Stomach (tissue), 4 donors: ENCODE measurements around the gene ANGEL1.

ENCODE experiments used
- EP300 ChIP-seq: sonication (generic); formaldehyde crosslinking; IDR thresholded peaks from one replicate; pipeline ENCODE4 v1.6.1; 2017; ENCODE audit warnings: antibody characterized with exemption
- POLR2AphosphoS5 ChIP-seq, 3 donors: sonication (generic); formaldehyde crosslinking; IDR thresholded peaks; one replicate each; pipeline ENCODE4 v1.6.1; 2016; ENCODE audit warnings: antibody characterized with exemption in 3 of 3
- TF ChIP-seq, protein P1 (sequence below), 7 experiments: fragments of 450-650 bp in 4 of 7; fragments of 200-600 bp in 3 of 7; sonication (generic) in 3 of 7; IDR thresholded peaks; one replicate each; pipeline ENCODE4 v1.5.1; 2016 to 2019; ENCODE audit warnings: antibody characterized with exemption in 7 of 7, control low read depth in 2 of 7, mild to moderate bottlenecking in 1 of 7

DNA sequence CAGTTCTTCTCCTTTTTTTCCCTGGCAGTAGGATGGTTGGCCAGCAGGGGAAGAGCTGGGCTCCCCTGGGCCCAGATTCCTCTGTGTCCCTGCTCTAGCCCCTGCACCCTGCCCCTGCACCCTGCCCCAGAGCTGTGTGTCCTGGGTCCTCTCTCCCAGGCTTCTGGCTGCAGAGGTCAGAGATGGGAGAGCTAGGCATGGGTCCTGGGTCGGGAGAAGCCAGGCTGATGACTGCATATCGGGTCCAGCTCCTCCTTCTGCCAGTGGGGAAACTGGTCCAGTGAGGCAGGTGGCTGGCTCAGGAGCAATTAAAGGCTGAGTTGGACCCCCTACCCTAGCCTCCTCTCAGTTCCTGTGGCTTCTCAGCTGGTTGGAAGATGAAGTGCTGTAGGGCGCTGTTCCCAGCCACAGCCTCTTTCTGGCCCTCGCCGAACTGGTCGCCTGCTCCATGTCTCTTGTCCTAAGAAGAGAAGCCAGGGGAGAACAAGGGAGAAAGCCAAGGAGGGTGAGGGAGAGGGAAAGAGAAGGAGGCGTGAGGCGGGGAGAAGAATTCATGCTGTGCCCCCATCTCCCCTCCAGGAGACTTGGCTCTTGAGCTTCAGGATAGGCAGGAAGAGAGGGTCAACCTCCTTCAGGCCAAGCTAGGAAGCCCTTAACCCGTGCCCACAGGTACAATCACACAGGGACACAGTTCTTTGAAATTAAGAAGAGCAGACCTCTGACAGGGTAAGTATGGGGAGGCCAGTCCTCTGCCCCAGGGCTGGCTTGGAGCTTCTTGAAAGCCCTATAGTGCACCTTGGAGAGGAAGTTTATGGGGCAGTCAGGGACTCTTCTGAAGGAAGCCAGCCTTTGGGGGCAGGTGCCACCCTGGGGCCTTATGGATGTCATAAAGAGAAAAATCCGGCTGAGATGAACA lies 41.9 kb downstream of the ANGEL1 start:
- TF ChIP-seq POLR2AphosphoS5 (IDR thresholded peaks at IDR 0.05) (no peak), EP300 (no peak)
- TF ChIP-seq, protein P1, sequence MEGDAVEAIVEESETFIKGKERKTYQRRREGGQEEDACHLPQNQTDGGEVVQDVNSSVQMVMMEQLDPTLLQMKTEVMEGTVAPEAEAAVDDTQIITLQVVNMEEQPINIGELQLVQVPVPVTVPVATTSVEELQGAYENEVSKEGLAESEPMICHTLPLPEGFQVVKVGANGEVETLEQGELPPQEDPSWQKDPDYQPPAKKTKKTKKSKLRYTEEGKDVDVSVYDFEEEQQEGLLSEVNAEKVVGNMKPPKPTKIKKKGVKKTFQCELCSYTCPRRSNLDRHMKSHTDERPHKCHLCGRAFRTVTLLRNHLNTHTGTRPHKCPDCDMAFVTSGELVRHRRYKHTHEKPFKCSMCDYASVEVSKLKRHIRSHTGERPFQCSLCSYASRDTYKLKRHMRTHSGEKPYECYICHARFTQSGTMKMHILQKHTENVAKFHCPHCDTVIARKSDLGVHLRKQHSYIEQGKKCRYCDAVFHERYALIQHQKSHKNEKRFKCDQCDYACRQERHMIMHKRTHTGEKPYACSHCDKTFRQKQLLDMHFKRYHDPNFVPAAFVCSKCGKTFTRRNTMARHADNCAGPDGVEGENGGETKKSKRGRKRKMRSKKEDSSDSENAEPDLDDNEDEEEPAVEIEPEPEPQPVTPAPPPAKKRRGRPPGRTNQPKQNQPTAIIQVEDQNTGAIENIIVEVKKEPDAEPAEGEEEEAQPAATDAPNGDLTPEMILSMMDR (IDR thresholded peaks at IDR 0.05), result no peak
